ENCODE data around the gene LRRC26. TPM values are rescaled to one million over a fixed set of nuclear protein-coding genes. Genes with fewer than 3 reads are reported as not detected.

Gene LRRC26
- polyA plus RNA-seq, 1 donor (not counting 4 experiments of a cell fraction or from before 2014, with no cell fraction given): not detected

DNA sequence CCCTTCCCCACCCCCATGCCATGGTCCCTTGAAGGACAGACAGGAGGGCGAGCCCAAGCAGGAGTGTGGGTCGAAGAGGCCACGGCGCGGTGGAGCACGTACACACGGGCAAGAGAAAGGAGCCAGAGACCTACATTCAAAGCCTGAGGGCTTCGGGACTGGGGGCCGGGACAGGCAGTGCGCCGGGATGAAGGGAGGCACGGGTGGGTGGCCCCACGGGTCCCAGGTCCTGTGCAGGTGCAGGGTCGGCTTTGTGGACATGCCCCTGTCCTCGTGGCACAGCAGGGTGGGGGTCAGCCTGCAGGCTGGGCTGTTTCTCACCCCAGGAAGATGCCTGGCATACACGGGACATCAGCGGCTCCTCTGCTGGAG lies 9.8 kb downstream of the LRRC26 start:
- Histone ChIP-seq H3K36me3 (ENCODE audit: control insufficient read depth in 2 of 2, extremely low read depth in 1 of 2, insufficient read depth in 2 of 2, low read length in 2 of 2) (no peaks in the 10 kb centered on the region), H3K9ac (ENCODE audit: control insufficient read depth, extremely low read depth, insufficient read depth, low read length) (no peak overlapping the region), H3K27me3 (ENCODE audit: control insufficient read depth, extremely low read depth, insufficient read depth, low read length) (peaks cover 73% of the 10 kb centered on the region), H3K27ac (ENCODE audit: control insufficient read depth, insufficient read depth, low read length) (no peak overlapping the region), H3K4me1 (ENCODE audit: control insufficient read depth, extremely low read depth, insufficient read depth, low read length) (peaks cover 4% of the 10 kb centered on the region), H3K9me1 (ENCODE audit: control insufficient read depth, extremely low read depth, insufficient read depth, low read length) (no peaks in the 10 kb centered on the region), H3K9me3 (ENCODE audit: control insufficient read depth, low read depth, low read length) (no peaks in the 10 kb centered on the region), H3K4me3 (ENCODE audit: control insufficient read depth in 2 of 3, extremely low read depth in 1 of 3, insufficient read depth in 2 of 3, low read depth in 1 of 3, low read length in 3 of 3) (no peak overlapping the region), H3K4me2 (ENCODE audit: control insufficient read depth, extremely low read depth, insufficient read depth, low read depth, low read length) (no peak overlapping the region), H2AFZ (ENCODE audit: control insufficient read depth, low read length) (no peak overlapping the region), H4K20me1 (ENCODE audit: control insufficient read depth, extremely low read depth, insufficient read depth, low read length) (no peaks in the 10 kb centered on the region), H3K79me2 (ENCODE audit: control insufficient read depth, insufficient read depth, low read length) (no peaks in the 10 kb centered on the region)
- DNase-seq (ENCODE audit: low read depth, low spot score) (no peak), FAIRE-seq (no peak)
- TF ChIP-seq CTCF (optimal IDR thresholded peaks at IDR 0.05 in 1 of 3, IDR thresholded peaks at IDR 0.05 in 1 of 3, conservative IDR thresholded peaks at IDR 0.05 in 1 of 3; ENCODE audit: extremely low read depth in 1 of 3, insufficient read depth in 2 of 3, low read length in 3 of 3) (no peak), EZH2 (IDR thresholded peaks at IDR 0.05; ENCODE audit: low read length) (no peak)
- dilution Hi-C loops (cut with MboI; ENCODE audit: extremely low pct_ligation_motif_present, low sequenced_read_pairs): no loop called here

DNA sequence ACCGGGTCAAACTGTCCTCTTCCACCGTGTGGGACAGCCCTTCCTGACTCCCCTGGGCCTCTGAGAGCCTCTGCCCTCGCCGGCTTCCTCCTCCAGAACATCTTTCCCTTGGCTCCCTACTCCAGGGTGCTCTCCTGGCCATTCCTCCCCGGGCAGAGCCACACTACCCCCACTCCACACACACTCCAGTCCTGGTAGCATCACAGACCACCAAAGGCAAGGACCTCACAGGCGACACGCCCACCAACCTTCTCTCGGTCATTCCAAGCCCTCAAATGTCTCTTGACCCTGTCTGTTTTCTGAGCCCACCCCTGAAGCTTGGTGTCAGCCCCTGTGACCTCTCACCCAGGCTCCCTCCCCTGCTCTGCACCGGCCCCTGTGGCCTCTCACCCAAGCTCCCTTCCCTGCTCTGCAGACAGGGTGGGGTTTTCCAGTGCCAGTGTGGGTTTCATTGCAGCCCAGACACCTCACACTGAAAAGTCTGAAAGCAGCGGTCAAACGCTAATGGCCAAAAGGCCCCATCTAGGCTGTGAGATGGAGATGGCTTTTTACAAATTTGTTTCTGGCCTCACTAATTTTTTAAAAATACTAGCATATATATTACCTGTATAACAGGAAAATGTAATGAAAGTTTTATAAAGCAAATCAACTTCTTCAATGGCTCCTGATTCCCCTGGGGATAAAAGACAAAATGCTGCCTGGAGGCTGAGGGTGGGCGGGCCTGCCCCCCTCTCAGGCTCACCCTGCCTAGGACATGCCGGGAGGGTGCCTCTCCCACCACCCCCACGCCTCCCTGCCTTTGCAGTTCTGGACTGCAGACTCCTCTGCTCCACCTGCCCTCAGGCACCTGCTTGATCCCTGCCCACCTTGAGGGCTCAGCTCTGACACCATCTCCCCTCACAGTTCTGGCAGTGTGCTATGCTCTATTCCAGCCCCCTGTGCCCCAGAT lies 10.5 kb downstream of the LRRC26 start:
- dilution Hi-C loops (cut with MboI; ENCODE audit: extremely low pct_ligation_motif_present, low sequenced_read_pairs): no loop called here
- no peak for DNase-seq (ENCODE audit: low read depth, low spot score)
- no peaks in the 10 kb centered on the region for H3K9me3 ChIP-seq (ENCODE audit: control insufficient read depth, low read depth, low read length)
- no peaks in the 10 kb centered on the region for H4K20me1 ChIP-seq (ENCODE audit: control insufficient read depth, extremely low read depth, insufficient read depth, low read length)
- peaks cover 4% of the 10 kb centered on the region for H3K4me1 ChIP-seq (ENCODE audit: control insufficient read depth, extremely low read depth, insufficient read depth, low read length)
- no peak overlapping the region for H3K9ac ChIP-seq (ENCODE audit: control insufficient read depth, extremely low read depth, insufficient read depth, low read length)
- H3K36me3 ChIP-seq (ENCODE audit: control insufficient read depth in 2 of 2, extremely low read depth in 1 of 2, insufficient read depth in 2 of 2, low read length in 2 of 2): no peaks in the 10 kb centered on the region
- H3K79me2 ChIP-seq (ENCODE audit: control insufficient read depth, insufficient read depth, low read length): no peaks in the 10 kb centered on the region
- H3K27ac ChIP-seq (ENCODE audit: control insufficient read depth, insufficient read depth, low read length): no peak overlapping the region
- no peak overlapping the region for H3K4me2 ChIP-seq (ENCODE audit: control insufficient read depth, extremely low read depth, insufficient read depth, low read depth, low read length)
- no peak for FAIRE-seq
- H3K27me3 ChIP-seq (ENCODE audit: control insufficient read depth, extremely low read depth, insufficient read depth, low read length): peaks cover 67% of the 10 kb centered on the region
- no peak for TF ChIP-seq CTCF (optimal IDR thresholded peaks at IDR 0.05 in 1 of 3, IDR thresholded peaks at IDR 0.05 in 1 of 3, conservative IDR thresholded peaks at IDR 0.05 in 1 of 3; ENCODE audit: extremely low read depth in 1 of 3, insufficient read depth in 2 of 3, low read length in 3 of 3)
- no peaks in the 10 kb centered on the region for H3K9me1 ChIP-seq (ENCODE audit: control insufficient read depth, extremely low read depth, insufficient read depth, low read length)
- no peak overlapping the region for H2AFZ ChIP-seq (ENCODE audit: control insufficient read depth, low read length)
- no peak overlapping the region for H3K4me3 ChIP-seq (ENCODE audit: control insufficient read depth in 2 of 3, extremely low read depth in 1 of 3, insufficient read depth in 2 of 3, low read depth in 1 of 3, low read length in 3 of 3)

All from keratinocyte (primary cell).